Astrocyte (in vitro differentiated cells and primary cell): ENCODE measurements around the gene DDX55. TPM values are rescaled to one million over a fixed set of nuclear protein-coding genes. Genes with fewer than 3 reads are reported as not detected.

Experiments
- DNase-seq: peaks from one replicate; pipeline ENCODE4 v3.0.0-alpha.2; 2010; ENCODE audit warnings: low read depth
- FAIRE-seq: peaks from 2 replicates; lab custom pipeline; 2011; peaks lifted over from hg19 to GRCh38; lab: Jason Lieb, UNC
- H2AFZ ChIP-seq: 2 replicates; pipeline ENCODE4 v1.6.0; 2012; ENCODE audit warnings: low read depth, low read length, inconsistent platforms
- H3K27ac ChIP-seq: 2 replicates; pipeline ENCODE4 v1.5.1; 2011; ENCODE audit warnings: low read depth, low read length, inconsistent platforms
- H3K27me3 ChIP-seq: 2 replicates; pipeline ENCODE4 v1.6.0; 2011; ENCODE audit warnings: low read length, inconsistent platforms; ENCODE audit not compliant: insufficient read depth
- H3K36me3 ChIP-seq: 2 replicates; pipeline ENCODE4 v1.5.1; 2011; ENCODE audit warnings: low read length, inconsistent platforms; ENCODE audit not compliant: insufficient read depth
- H3K4me1 ChIP-seq: 2 replicates; pipeline ENCODE4 v1.5.1; 2011; ENCODE audit warnings: low read length, inconsistent platforms; ENCODE audit not compliant: insufficient read depth
- H3K4me2 ChIP-seq: 2 replicates; pipeline ENCODE4 v1.6.0; 2012; ENCODE audit warnings: low read length, inconsistent platforms
- H3K4me3 ChIP-seq: 2 replicates; pipeline ENCODE4 v1.5.1; 2011; ENCODE audit warnings: low read depth, mild to moderate bottlenecking, low read length, inconsistent platforms; ENCODE audit not compliant: insufficient read depth
- H3K79me2 ChIP-seq: 2 replicates; pipeline ENCODE4 v1.6.0; 2012; ENCODE audit warnings: mild to moderate bottlenecking, low read length, inconsistent platforms; ENCODE audit not compliant: insufficient read depth
- H3K9ac ChIP-seq: 2 replicates; pipeline ENCODE4 v1.6.0; 2012; ENCODE audit warnings: mild to moderate bottlenecking, low read length, inconsistent platforms
- H3K9me3 ChIP-seq: 2 replicates; pipeline ENCODE4 v1.5.1; 2012; ENCODE audit warnings: low read depth, mild to moderate bottlenecking, low read length, inconsistent platforms; ENCODE audit not compliant: insufficient read depth
- H4K20me1 ChIP-seq: 2 replicates; pipeline ENCODE4 v1.6.0; 2012; ENCODE audit warnings: low read length, inconsistent platforms; ENCODE audit not compliant: insufficient read depth
- H3K27ac Mint-ChIP-seq: one replicate; pipeline ENCODE4 v1.8.0; 2021; ENCODE audit warnings: mild to moderate bottlenecking, mixed read lengths; ENCODE audit not compliant: unreplicated experiment
- H3K27me3 Mint-ChIP-seq: one replicate; pipeline ENCODE4 v1.8.0; 2021; ENCODE audit warnings: low read depth, mixed read lengths; ENCODE audit not compliant: unreplicated experiment
- H3K36me3 Mint-ChIP-seq: one replicate; pipeline ENCODE4 v1.8.0; 2021; ENCODE audit warnings: low read depth, mixed read lengths; ENCODE audit not compliant: unreplicated experiment
- H3K4me1 Mint-ChIP-seq: one replicate; pipeline ENCODE4 v1.8.0; 2021; ENCODE audit warnings: low read depth, mixed read lengths; ENCODE audit not compliant: unreplicated experiment
- H3K4me3 Mint-ChIP-seq: one replicate; pipeline ENCODE4 v1.8.0; 2021; ENCODE audit warnings: mild to moderate bottlenecking, moderate library complexity, mixed read lengths; ENCODE audit not compliant: unreplicated experiment
- H3K9me3 Mint-ChIP-seq: one replicate; pipeline ENCODE4 v1.8.0; 2021; ENCODE audit warnings: mild to moderate bottlenecking, mixed read lengths; ENCODE audit not compliant: unreplicated experiment
- EZH2 ChIP-seq: IDR thresholded peaks from 2 replicates; pipeline ENCODE4 v1.6.1; 2012; ENCODE audit warnings: mild to moderate bottlenecking, low read length, inconsistent platforms; ENCODE audit not compliant: insufficient read depth
- total RNA-seq: library from RNA; stranded (reverse); gene quantifications from 2 replicates; pipeline ENCODE4 v1.2.1, GENCODE V29; 2021
- TF ChIP-seq, protein P1 (sequence below): IDR thresholded peaks from 2 replicates; pipeline ENCODE4 v1.5.1; 2011; ENCODE audit warnings: low read depth, mild to moderate bottlenecking, inconsistent platforms, low read length, moderate library complexity; ENCODE audit not compliant: insufficient read depth

The DDX55 gene
- total RNA-seq, 1 donor from 2014 or later = 20.1 TPM

GRCh38 chr12:123607756-123608155 is 5.9 kb downstream of the DDX55 start:
- TF ChIP-seq, protein P1, sequence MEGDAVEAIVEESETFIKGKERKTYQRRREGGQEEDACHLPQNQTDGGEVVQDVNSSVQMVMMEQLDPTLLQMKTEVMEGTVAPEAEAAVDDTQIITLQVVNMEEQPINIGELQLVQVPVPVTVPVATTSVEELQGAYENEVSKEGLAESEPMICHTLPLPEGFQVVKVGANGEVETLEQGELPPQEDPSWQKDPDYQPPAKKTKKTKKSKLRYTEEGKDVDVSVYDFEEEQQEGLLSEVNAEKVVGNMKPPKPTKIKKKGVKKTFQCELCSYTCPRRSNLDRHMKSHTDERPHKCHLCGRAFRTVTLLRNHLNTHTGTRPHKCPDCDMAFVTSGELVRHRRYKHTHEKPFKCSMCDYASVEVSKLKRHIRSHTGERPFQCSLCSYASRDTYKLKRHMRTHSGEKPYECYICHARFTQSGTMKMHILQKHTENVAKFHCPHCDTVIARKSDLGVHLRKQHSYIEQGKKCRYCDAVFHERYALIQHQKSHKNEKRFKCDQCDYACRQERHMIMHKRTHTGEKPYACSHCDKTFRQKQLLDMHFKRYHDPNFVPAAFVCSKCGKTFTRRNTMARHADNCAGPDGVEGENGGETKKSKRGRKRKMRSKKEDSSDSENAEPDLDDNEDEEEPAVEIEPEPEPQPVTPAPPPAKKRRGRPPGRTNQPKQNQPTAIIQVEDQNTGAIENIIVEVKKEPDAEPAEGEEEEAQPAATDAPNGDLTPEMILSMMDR = no peak
- no peak for TF ChIP-seq EZH2
- peaks cover 52% of the 10 kb centered on the region for H4K20me1 ChIP-seq
- H3K79me2 ChIP-seq = peaks cover 70% of the 10 kb centered on the region
- H3K36me3 ChIP-seq = peaks cover 64% of the 10 kb centered on the region
- no peaks in the 10 kb centered on the region for H3K9me3 ChIP-seq
- H3K27ac ChIP-seq = no peak overlapping the region
- FAIRE-seq (no peak), DNase-seq (no peak)
- no peak overlapping the region for H3K4me3 Mint-ChIP-seq
- H3K36me3 Mint-ChIP-seq = peaks cover 5% of the 10 kb centered on the region
- H3K27ac Mint-ChIP-seq = no peak overlapping the region
- no peak overlapping the region for H3K9ac ChIP-seq
- no peaks in the 10 kb centered on the region for H3K9me3 Mint-ChIP-seq
- no peak overlapping the region for H3K4me3 ChIP-seq
- no peaks in the 10 kb centered on the region for H3K27me3 Mint-ChIP-seq
- no peak overlapping the region for H2AFZ ChIP-seq
- H3K4me1 Mint-ChIP-seq = peaks cover 7% of the 10 kb centered on the region
- no peaks in the 10 kb centered on the region for H3K27me3 ChIP-seq
- H3K4me2 ChIP-seq = no peak overlapping the region
- H3K4me1 ChIP-seq = peaks cover 4% of the 10 kb centered on the region

- Histone ChIP-seq H4K20me1 (peaks cover 48% of the 10 kb centered on the region), H3K36me3 (peaks cover 68% of the 10 kb centered on the region), H3K4me3 (no peak overlapping the region), H3K27ac (no peak overlapping the region), H3K4me2 (no peak overlapping the region), H2AFZ (no peak overlapping the region), H3K9me3 (no peaks in the 10 kb centered on the region), H3K9ac (no peak overlapping the region), H3K79me2 (peaks cover 65% of the 10 kb centered on the region), H3K27me3 (no peaks in the 10 kb centered on the region), H3K4me1 (no peaks in the 10 kb centered on the region)
- FAIRE-seq (no peak), DNase-seq (no peak)
- H3K27me3 Mint-ChIP-seq = no peaks in the 10 kb centered on the region
- H3K9me3 Mint-ChIP-seq = no peaks in the 10 kb centered on the region
- H3K4me3 Mint-ChIP-seq = no peak overlapping the region
- no peak for TF ChIP-seq EZH2
- TF ChIP-seq, protein P1 = no peak
- peaks cover 9% of the 10 kb centered on the region for H3K36me3 Mint-ChIP-seq
- peaks cover 3% of the 10 kb centered on the region for H3K4me1 Mint-ChIP-seq
- no peak overlapping the region for H3K27ac Mint-ChIP-seq
Measured at GRCh38 chr12:123608182-123608581, 6.3 kb downstream of the DDX55 start.

- no peak overlapping the region for H3K4me3 ChIP-seq
- H3K79me2 ChIP-seq = peaks cover 16% of the 10 kb centered on the region
- H3K27me3 Mint-ChIP-seq = no peaks in the 10 kb centered on the region
- no peak overlapping the region for H2AFZ ChIP-seq
- H3K4me1 Mint-ChIP-seq = no peaks in the 10 kb centered on the region
- H3K9me3 ChIP-seq = no peaks in the 10 kb centered on the region
- TF ChIP-seq EZH2 = no peak
- TF ChIP-seq, protein P1 = no peak
- no peaks in the 10 kb centered on the region for H3K4me1 ChIP-seq
- no peak overlapping the region for H3K9ac ChIP-seq
- FAIRE-seq (no peak), DNase-seq (no peak)
- no peak overlapping the region for H3K27ac ChIP-seq
- H3K4me2 ChIP-seq = no peak overlapping the region
- H4K20me1 ChIP-seq = peaks cover 23% of the 10 kb centered on the region
- no peaks in the 10 kb centered on the region for H3K27me3 ChIP-seq
- no peak overlapping the region for H3K4me3 Mint-ChIP-seq
- peaks cover 17% of the 10 kb centered on the region for H3K36me3 Mint-ChIP-seq
- H3K9me3 Mint-ChIP-seq = no peaks in the 10 kb centered on the region
- H3K27ac Mint-ChIP-seq = no peak overlapping the region
- peaks cover 73% of the 10 kb centered on the region for H3K36me3 ChIP-seq
Measured at GRCh38 chr12:123614110-123614509, 12.2 kb downstream of the DDX55 start.
